GDM1 (cell line): ENCODE measurements around the gene SMPD1.

Experiments used
- DNase-seq: peaks from one replicate; lab custom pipeline; 2025; lab: John Stamatoyannopoulos, UW

SMPD1 gene

GRCh38 chr11:6389905-6390717, at the start of gene SMPD1:
Gene SMPD1, plus strand, starts transcription at chr11:6390474. Its CDS starts 125 bp downstream, at chr11:6390599.
- DNase-seq: peak; percentile 85

- DNase-seq: no peak
Measured at GRCh38 chr11:6345366-6345765, 44.9 kb upstream of the SMPD1 start.

GRCh38 chr11:6350043-6350442, 40.2 kb upstream of the SMPD1 start:
- DNase-seq: no peak

GRCh38 chr11:6350486-6350885, 39.8 kb upstream of the SMPD1 start:
- DNase-seq: no peak

- no peak for DNase-seq
Measured at GRCh38 chr11:6351782-6352382, 38.4 kb upstream of the SMPD1 start.

GRCh38 chr11:6353367-6353987, 36.8 kb upstream of the SMPD1 start:
- DNase-seq: peak; percentile 26

- DNase-seq: no peak
Measured at GRCh38 chr11:6354651-6355485, 35.4 kb upstream of the SMPD1 start.

- DNase-seq: no peak
Measured at GRCh38 chr11:6356503-6357055, 33.7 kb upstream of the SMPD1 start.

- DNase-seq: no peak
Measured at GRCh38 chr11:6357222-6357621, 33.1 kb upstream of the SMPD1 start.

GRCh38 chr11:6360183-6360582, 30.1 kb upstream of the SMPD1 start:
- DNase-seq: no peak

GRCh38 chr11:6362185-6362872, 27.9 kb upstream of the SMPD1 start:
- no peak for DNase-seq

GRCh38 chr11:6362873-6363678, 27.2 kb upstream of the SMPD1 start:
- DNase-seq: peak; percentile 59

- no peak for DNase-seq
Measured at GRCh38 chr11:6365659-6366058, 24.6 kb upstream of the SMPD1 start.

- DNase-seq: no peak
Measured at GRCh38 chr11:6371825-6372224, 18.4 kb upstream of the SMPD1 start.

GRCh38 chr11:6377902-6378639, 12.2 kb upstream of the SMPD1 start:
- peak; percentile 27 for DNase-seq

- DNase-seq: no peak
Measured at GRCh38 chr11:6378640-6378989, 11.7 kb upstream of the SMPD1 start.

GRCh38 chr11:6385046-6385777, 5.1 kb upstream of the SMPD1 start:
- DNase-seq: no peak

GRCh38 chr11:6387811-6388599, 2.3 kb upstream of the SMPD1 start:
- DNase-seq: no peak
